ENCODE measurements around the gene TRPV6.

Gene TRPV6

GRCh38 chr7:142867398-142868187 is 18.0 kb downstream of the TRPV6 start:
- no peak for DNase-seq

GRCh38 chr7:142867097-142867378 is 18.5 kb downstream of the TRPV6 start:
- no peak for DNase-seq

- DNase-seq: no peak
Measured at GRCh38 chr7:142866361-142867096, 19.0 kb downstream of the TRPV6 start.

- no peak for DNase-seq
Measured at GRCh38 chr7:142865766-142866165, 19.8 kb downstream of the TRPV6 start.

GRCh38 chr7:142864980-142865747 is 20.4 kb downstream of the TRPV6 start:
- DNase-seq: no peak

GRCh38 chr7:142863891-142864685 is 21.5 kb downstream of the TRPV6 start:
- no peak for DNase-seq

GRCh38 chr7:142862786-142863400 is 22.7 kb downstream of the TRPV6 start:
- no peak for DNase-seq

GRCh38 chr7:142862351-142862750 is 23.2 kb downstream of the TRPV6 start:
- DNase-seq: no peak

GRCh38 chr7:142860968-142861367 is 24.6 kb downstream of the TRPV6 start:
- no peak for DNase-seq

GRCh38 chr7:142859829-142860228 is 25.7 kb downstream of the TRPV6 start:
- no peak for DNase-seq

GRCh38 chr7:142859411-142859810 is 26.1 kb downstream of the TRPV6 start:
- no peak for DNase-seq

- no peak for DNase-seq
Measured at GRCh38 chr7:142857625-142858024, 27.9 kb downstream of the TRPV6 start.

GRCh38 chr7:142856565-142857245 is 28.8 kb downstream of the TRPV6 start:
- no peak for DNase-seq

GRCh38 chr7:142855756-142856564 is 29.6 kb downstream of the TRPV6 start:
- DNase-seq: no peak

- DNase-seq: no peak
Measured at GRCh38 chr7:142855114-142855743, 30.3 kb downstream of the TRPV6 start.

GRCh38 chr7:142854372-142855113 is 31.0 kb downstream of the TRPV6 start, which contains the start of gene EPHB6:
Gene EPHB6 (plus strand): TSS chr7:142855076. CDS start chr7:142863228, 8,152 bp downstream.
- DNase-seq: peak; percentile 60

GRCh38 chr7:142853739-142854371 is 31.7 kb downstream of the TRPV6 start:
- peak; percentile 53 for DNase-seq

GRCh38 chr7:142851919-142852318 is 33.6 kb downstream of the TRPV6 start:
- no peak for DNase-seq

- DNase-seq: no peak
Measured at GRCh38 chr7:142851269-142851668, 34.3 kb downstream of the TRPV6 start.
